Loucy (cell line): ENCODE results near the gene RIIAD1.
A peak's percentile ranks its signal among the peaks of the same experiment; 100 is the strongest.

Source experiments
- H2AFZ ChIP-seq: fragments of 200-600 bp; sonication (generic); 2 replicates; pipeline ENCODE4 v1.6.0; 2016; ENCODE audit warnings: antibody characterized with exemption, mild to moderate bottlenecking, low read length, moderate library complexity
- H3F3A ChIP-seq: fragments of 200-600 bp; 2 replicates; pipeline ENCODE4 v1.6.0; 2016; ENCODE audit warnings: antibody characterized with exemption, low read depth, mild to moderate bottlenecking
- H3K27me3 ChIP-seq: fragments of 200-600 bp; sonication (generic); 2 replicates; pipeline ENCODE4 v1.6.1; 2014; ENCODE audit warnings: low read length, mild to moderate bottlenecking; ENCODE audit not compliant: insufficient read depth, poor library complexity, severe bottlenecking
- H3K36me3 ChIP-seq: fragments of 200-600 bp; sonication (generic); 2 replicates; pipeline ENCODE4 v1.6.1; 2016; ENCODE audit warnings: low read length; ENCODE audit not compliant: insufficient read depth
- H3K4me1 ChIP-seq: fragments of 200-600 bp; sonication (generic); 2 replicates; pipeline ENCODE4 v1.5.1; 2014; ENCODE audit warnings: low read length, mild to moderate bottlenecking; ENCODE audit not compliant: insufficient read depth, poor library complexity, severe bottlenecking
- H3K4me2 ChIP-seq: fragments of 200-600 bp; sonication (generic); 2 replicates; pipeline ENCODE4 v1.6.0; 2014; ENCODE audit warnings: antibody characterized with exemption, low read length, low read depth, mild to moderate bottlenecking; ENCODE audit not compliant: poor library complexity, severe bottlenecking
- H3K4me3 ChIP-seq: fragments of 200-600 bp; sonication (generic); 2 replicates; pipeline ENCODE4 v1.5.1; 2014; ENCODE audit warnings: low read length, mild to moderate bottlenecking, mixed read lengths; ENCODE audit not compliant: poor library complexity, severe bottlenecking
- H3K79me2 ChIP-seq: fragments of 200-600 bp; sonication (generic); 2 replicates; pipeline ENCODE4 v1.6.1; 2014; ENCODE audit warnings: low read length; ENCODE audit not compliant: insufficient read depth
- H3K9ac ChIP-seq: fragments of 200-600 bp; sonication (generic); 2 replicates; pipeline ENCODE4 v1.6.0; 2014; ENCODE audit warnings: mild to moderate bottlenecking, low read depth, low read length, moderate library complexity; ENCODE audit not compliant: poor library complexity, severe bottlenecking
- H3K9me2 ChIP-seq: fragments of 200-600 bp; sonication (generic); replicated peaks from 2 replicates; pipeline ENCODE4 v1.6.1; 2016; ENCODE audit warnings: low read depth, low read length, mixed read lengths
- H3K9me3 ChIP-seq: fragments of 200-600 bp; sonication (generic); 2 replicates; pipeline ENCODE4 v1.6.1; 2014; ENCODE audit warnings: mild to moderate bottlenecking, antibody characterized with exemption, low read length, low read depth; ENCODE audit not compliant: insufficient read depth
- H4K20me1 ChIP-seq: fragments of 200-600 bp; sonication (generic); 2 replicates; pipeline ENCODE4 v1.6.0; 2014; ENCODE audit warnings: antibody characterized with exemption, low read length, mild to moderate bottlenecking; ENCODE audit not compliant: insufficient read depth, poor library complexity, severe bottlenecking
- EZH2phosphoT487 ChIP-seq: fragments of 200-600 bp; IDR thresholded peaks from 2 replicates; pipeline ENCODE4 v1.6.1; 2018; ENCODE audit warnings: antibody characterized with exemption, mild to moderate bottlenecking, moderate library complexity, borderline replicate concordance
- TF ChIP-seq, protein P1 (sequence below): fragments of 200-600 bp; sonication (generic); conservative IDR thresholded peaks from 2 replicates; pipeline ENCODE4 v1.5.1; 2014; ENCODE audit warnings: mild to moderate bottlenecking, antibody characterized with exemption, low read length

The RIIAD1 gene

DNA sequence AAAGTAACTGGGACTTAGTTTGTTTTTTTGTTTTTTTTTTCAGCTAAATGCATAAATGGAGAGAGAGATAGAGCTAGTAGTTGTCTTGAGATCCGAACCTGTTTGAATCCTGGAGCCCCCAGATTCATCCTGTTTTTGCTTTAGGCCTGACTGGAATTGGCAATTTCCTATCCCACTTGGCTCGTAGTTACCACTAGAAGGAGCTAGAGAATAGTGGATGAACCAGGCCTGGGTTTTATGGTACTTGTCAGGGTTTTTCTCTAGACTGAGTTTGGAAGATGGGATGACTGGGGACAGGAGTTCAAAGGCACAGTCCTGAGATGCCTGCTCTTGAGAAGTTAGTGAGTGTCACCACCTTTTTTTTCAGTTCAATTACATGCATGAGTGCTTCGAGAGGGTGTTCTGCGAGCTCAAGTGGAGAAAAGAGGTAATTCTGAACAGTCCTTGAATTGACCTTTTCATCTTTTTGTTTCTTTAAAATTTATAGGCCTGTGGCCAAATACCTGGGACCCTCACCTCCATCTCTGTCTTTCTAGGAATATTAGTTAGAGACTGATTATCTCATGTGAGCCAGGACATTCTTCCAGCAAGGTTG, 28.2 kb upstream of the RIIAD1 start:
- Histone ChIP-seq H3K36me3 (peaks cover 33% of the 10 kb centered on the region; the same call in 1 of the 2 replicates), H3K79me2 (no peaks in the 10 kb centered on the region), H4K20me1 (no peaks in the 10 kb centered on the region), H3K9me2 (no peaks in the 10 kb centered on the region), H3K4me3 (no peak overlapping the region), H2AFZ (no peak overlapping the region), H3K4me2 (no peak overlapping the region), H3F3A (no peaks in the 10 kb centered on the region), H3K4me1 (no peaks in the 10 kb centered on the region), H3K27me3 (no peaks in the 10 kb centered on the region), H3K9me3 (no peaks in the 10 kb centered on the region), H3K9ac (no peak overlapping the region)
- TF ChIP-seq EZH2phosphoT487 = no peak
- TF ChIP-seq, protein P1, sequence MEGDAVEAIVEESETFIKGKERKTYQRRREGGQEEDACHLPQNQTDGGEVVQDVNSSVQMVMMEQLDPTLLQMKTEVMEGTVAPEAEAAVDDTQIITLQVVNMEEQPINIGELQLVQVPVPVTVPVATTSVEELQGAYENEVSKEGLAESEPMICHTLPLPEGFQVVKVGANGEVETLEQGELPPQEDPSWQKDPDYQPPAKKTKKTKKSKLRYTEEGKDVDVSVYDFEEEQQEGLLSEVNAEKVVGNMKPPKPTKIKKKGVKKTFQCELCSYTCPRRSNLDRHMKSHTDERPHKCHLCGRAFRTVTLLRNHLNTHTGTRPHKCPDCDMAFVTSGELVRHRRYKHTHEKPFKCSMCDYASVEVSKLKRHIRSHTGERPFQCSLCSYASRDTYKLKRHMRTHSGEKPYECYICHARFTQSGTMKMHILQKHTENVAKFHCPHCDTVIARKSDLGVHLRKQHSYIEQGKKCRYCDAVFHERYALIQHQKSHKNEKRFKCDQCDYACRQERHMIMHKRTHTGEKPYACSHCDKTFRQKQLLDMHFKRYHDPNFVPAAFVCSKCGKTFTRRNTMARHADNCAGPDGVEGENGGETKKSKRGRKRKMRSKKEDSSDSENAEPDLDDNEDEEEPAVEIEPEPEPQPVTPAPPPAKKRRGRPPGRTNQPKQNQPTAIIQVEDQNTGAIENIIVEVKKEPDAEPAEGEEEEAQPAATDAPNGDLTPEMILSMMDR = peak; percentile 83

DNA sequence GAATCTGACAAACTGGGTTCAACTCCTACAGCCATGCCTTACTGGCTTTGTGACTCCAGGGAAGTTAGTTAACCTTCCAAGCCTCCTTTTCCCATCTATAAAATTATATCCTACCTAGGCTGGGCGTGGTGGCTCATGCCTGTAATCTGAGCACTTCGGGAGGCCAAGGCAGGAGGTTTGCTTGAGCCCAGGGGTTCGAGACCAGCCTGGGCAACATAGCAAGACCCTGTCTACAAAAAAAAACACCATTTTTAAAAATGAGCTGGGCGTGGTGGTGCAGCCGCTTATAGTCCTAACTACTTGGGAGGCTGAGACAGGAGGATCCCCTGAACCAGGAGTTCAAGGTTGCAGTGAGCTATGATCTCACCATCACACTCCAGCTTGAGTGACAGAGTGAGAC, 19.8 kb upstream of the RIIAD1 start:
- H3K79me2 ChIP-seq = no peaks in the 10 kb centered on the region
- no peaks in the 10 kb centered on the region for H4K20me1 ChIP-seq
- no peak overlapping the region for H3K4me3 ChIP-seq
- peaks cover 29% of the 10 kb centered on the region for H3K4me1 ChIP-seq
- no peaks in the 10 kb centered on the region for H3K9me3 ChIP-seq
- no peaks in the 10 kb centered on the region for H3K27me3 ChIP-seq
- no peak for TF ChIP-seq EZH2phosphoT487
- TF ChIP-seq, protein P1 = no peak
- no peak overlapping the region for H2AFZ ChIP-seq
- no peaks in the 10 kb centered on the region for H3K9me2 ChIP-seq
- H3F3A ChIP-seq = no peaks in the 10 kb centered on the region
- no peak overlapping the region for H3K9ac ChIP-seq
- no peak overlapping the region for H3K4me2 ChIP-seq
- H3K36me3 ChIP-seq = peaks cover 20% of the 10 kb centered on the region; the same call in 1 of the 2 replicates

DNA sequence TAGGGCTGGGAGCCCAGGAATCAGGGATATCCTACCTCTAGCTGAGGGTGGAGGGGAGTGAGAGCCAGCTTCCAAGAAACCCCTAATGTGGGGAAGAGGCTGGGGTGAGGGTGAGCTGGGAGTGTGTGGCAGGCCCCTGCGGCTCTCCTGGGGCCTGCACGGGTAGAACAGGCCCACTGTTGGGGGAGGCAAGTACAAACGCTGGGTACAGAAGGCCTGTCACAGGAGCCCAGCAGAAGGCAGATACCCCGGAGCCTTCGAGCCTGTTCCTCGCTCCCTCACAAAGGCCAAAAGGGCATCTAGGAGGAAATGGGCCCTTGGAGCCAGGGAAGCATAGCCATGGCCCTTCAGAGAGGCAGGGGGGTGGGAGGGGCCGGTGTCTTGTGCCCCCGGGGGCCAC, 18.4 kb upstream of the RIIAD1 start:
- H3K4me3 ChIP-seq = peak overlapping the region; percentile 61
- TF ChIP-seq EZH2phosphoT487 = no peak
- TF ChIP-seq, protein P1 = no peak
- H3K9me2 ChIP-seq = no peaks in the 10 kb centered on the region
- H3F3A ChIP-seq = no peaks in the 10 kb centered on the region
- H3K4me1 ChIP-seq = peaks cover 37% of the 10 kb centered on the region
- no peaks in the 10 kb centered on the region for H4K20me1 ChIP-seq
- H3K79me2 ChIP-seq = no peaks in the 10 kb centered on the region
- no peak overlapping the region for H2AFZ ChIP-seq
- H3K9ac ChIP-seq = peak overlapping the region; percentile 59
- no peaks in the 10 kb centered on the region for H3K9me3 ChIP-seq
- peaks cover 12% of the 10 kb centered on the region; the same call in 1 of the 2 replicates for H3K36me3 ChIP-seq
- no peaks in the 10 kb centered on the region for H3K27me3 ChIP-seq
- H3K4me2 ChIP-seq = peak overlapping the region; percentile 84
